GM18867 (cell line): ENCODE results near the gene PFKFB2.
"Not testable (repeated sequence)": the region's sequence is repeated elsewhere in the genome, so short reads cannot be mapped to it uniquely, and the experiment has no call there.

ENCODE experiments used
- ATAC-seq: cut with Tn5 transposase; IDR thresholded peaks from one replicate; pipeline ENCODE4 v1.9.1; 2021; ENCODE audit warnings: mild to moderate bottlenecking, moderate library complexity; ENCODE audit not compliant: unreplicated experiment

The PFKFB2 gene

DNA sequence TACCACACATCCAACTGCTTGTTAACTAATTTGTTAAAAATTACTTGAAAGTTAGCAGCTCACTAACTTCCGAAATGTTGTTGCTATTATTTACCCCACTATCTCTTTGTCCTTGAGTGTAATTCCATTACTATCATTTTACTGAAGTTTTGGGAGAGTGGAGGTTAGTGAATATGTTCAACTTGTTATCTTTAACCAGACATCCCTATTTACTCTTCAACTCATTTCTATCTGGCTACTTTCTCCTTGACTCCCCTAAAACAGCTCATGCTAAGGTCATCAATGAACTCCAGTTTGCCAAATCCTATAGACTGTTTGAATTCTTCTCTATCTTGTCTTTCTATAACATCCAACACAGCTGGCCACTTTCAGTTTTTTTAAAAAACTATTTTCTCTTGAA is 16.2 kb upstream of the PFKFB2 start:
- no peak for ATAC-seq

DNA sequence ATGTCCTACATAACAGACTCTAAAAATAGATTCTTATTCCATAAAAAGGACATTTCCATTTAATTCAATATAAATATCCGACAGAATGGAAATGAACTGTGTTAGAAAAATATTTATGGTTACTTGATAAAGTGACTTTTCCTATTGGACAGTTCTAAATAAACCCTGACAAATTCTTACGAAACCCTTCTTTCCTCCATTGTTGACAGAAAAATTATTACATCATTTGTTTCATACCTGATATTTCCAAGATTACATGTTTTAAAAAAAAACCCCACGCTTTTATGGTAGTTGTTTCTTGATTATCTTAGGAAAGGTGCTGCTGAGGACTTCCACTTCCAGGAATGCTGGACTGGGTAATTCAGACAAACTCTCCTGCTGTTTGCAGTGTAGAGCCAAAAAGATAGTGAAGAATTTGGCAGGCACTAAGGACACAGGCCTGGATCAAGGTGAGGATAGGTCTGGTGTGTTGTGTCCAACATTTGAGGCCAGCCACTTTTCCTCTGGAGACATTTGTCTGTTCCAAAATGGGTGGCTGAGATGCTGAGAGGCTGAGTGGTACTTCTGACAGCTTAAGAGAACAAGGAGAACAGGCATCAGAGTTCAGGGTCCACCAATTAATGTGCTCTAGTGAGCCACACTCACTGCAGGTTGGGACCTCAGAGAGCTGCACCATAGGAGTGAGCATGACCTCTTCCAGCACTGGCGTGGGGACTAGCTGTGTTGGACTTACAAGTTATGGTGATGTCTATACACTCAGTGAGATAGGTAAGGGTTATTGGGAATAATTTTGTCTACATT is 13.5 kb upstream of the PFKFB2 start:
- no peak for ATAC-seq

DNA sequence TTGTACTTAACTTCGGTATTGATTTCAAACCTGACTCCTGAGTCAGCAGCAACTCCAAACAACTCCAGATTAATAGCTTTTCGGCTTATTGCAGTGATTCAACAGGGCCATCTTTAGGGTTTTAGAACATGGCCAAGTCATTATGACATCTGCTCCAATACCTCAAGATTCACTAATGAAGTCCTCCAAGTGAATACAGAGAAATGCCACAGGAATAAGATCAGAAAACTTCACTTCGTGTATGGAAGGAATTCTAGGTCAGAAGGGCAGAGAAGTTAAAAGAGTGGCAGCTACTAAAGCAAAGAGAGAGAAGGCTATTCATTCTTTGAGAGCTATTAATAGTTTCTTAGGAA is 12.9 kb upstream of the PFKFB2 start:
- ATAC-seq: no peak

DNA sequence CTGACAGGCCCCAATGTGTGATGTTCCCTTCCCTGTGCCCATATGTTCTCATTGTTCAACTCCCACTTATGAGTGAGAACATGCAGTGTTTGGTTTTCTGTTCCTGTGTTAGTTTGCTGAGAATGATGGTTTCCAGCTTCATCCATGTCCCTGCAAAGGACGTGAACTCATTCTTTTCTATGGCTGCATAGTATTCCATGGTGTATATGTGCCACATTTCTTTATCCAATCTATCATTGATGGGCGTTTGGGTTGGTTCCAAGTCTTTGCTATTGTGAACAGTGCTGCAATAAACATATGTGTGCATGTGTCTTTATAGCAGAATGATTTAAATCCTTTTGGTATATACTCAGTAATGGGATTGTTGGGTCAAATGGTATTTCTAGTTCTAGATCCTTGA is 11.7 kb upstream of the PFKFB2 start:
- not testable (repeated sequence) for ATAC-seq

DNA sequence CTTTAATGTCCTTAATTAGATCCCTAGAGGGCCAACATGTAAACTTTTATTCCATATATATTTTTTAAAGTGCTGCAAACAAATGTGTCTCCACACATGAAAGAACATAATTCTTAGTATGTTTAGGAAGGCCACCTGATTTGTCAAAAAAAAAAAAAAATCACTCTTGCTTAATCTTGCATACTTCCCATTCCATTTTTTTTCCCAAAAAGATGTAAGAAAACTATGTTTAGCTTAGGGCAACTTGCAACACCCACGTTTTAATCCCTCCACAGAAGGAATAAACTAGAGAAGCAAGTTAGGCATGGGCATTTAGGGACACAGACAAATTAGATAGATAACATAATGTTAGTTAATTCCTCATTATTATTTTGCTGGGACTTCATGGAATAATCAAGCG is 7.6 kb upstream of the PFKFB2 start:
- ATAC-seq: no peak

DNA sequence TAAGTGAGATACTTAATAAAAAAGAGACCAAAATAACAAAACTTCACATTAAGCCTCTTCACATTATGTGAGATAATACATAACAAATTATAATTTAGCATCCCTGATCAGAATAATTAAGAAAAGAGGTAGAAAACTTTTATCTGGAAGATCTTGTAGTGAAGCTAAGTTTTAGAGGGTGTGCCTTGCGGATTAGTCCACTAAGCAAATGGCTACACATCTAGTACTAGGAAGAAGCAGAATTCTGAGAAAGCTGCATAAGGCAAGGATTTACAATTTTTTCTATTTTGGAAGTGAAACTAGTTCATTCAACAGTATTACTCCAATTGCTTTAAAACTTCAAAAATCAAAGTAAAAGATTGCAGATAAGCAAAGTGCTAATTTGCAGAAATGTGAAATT is 5.6 kb upstream of the PFKFB2 start:
- no peak for ATAC-seq

DNA sequence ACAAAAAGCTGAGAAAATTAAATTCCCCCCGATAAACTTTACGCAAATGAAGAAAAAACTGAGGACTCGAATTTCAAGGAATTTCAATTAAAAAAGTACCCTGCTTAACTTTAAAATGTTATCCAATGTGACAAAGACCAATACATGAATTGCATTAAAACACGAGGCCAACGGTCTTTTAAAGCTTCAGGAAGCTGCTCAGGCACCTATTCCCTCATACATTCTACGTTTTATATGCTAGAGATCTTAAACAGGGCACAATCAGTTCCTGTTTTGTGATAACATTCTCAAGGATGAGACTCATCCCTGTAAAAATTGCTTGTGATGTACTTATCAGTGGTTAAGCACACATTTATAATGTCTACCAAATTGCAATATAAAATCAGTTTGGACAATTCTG is 5.0 kb upstream of the PFKFB2 start:
- no peak for ATAC-seq

DNA sequence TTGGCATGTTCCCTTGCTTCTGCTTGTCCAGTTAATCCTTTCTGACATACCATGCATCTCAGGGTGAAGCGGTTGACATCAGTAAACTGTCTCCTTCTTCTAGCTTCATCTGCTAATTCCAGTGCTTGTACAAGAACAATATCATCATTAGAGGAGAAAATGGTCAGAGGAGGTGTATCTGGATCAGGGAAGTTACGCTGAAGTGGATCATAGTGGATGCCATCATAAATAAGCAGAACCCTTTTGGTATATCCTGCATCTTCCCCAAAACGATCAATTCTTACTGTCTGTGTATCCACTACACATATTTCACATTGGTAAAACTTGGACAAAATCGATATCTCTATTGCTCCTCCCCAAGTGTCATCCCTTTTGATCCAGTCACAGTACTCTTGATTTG is 4.0 kb upstream of the PFKFB2 start:
- ATAC-seq: no peak

DNA sequence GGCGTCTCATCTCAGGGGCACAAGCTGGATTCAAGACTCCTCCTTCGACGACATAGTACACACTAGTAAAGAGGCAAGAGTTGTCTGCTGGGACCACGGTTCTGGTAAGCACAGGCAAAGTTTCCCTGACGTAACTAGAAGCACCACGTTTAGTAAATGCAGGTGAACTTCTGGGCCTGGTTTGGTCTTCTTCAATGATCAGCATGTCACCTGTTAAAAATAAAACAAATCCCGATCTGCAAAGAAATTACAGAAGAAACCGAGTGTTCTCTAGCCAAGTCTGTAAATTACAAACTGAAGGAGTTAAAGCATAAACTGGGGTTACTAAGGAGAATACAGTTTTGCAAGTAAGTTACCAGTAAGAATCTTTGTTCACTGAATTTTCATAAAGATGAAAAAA is 3.6 kb upstream of the PFKFB2 start:
- ATAC-seq: no peak

DNA sequence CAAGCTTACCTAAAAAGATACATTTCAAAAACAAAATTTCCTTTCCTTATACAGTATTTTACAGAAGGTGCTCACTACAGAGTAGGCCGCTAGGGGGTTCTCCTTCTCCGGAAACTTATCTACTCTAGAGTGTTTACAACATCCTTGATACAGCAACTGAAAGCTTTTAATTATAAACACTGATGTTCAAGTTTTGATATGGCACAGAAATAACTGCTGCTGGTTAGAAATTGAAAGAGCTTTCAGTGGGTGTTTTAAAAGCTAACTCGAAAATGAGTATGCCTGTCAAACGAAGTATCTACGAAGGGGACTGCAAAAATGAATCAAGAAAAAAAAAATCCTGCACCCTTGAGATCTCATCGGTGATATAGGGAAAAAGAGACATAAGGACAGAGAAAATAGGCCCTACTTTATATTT is 3.1 kb upstream of the PFKFB2 start:
- ATAC-seq: peak; percentile 43

DNA sequence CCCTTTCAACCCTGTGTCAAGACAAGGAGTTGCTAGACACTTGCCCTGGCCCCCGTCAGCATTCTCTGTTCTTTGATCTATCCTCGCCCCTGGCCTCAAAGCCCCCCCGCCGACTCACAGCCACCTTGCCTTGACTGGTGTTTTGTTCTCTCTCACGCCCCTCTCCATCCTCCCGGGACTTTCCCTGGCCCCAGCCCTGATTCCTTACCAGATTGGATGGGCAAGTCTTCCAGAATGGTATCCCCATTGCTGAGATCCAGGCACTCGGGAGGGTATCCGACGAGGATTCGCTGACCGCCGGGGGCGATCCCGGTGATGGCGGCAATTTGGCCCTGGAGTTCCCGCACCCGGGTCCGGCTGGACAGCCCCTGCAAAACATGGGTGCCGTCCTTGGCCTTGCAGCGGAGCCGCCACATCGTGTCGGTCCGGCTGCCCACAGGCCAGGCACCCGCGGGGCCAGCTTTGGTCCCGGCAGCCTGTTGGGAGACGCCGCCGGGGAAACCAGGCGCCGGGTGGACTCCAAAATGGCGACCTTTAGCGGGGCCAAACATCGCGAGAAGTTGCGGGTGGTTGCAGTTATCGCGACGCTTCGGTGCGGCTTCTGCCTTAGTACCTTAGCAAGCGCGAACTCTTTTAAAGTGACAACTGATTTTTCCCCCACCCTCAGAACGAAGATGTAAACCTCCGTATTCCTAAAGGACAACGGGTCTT is 2.4 kb upstream of the PFKFB2 start:
- ATAC-seq: peak; percentile 53

DNA sequence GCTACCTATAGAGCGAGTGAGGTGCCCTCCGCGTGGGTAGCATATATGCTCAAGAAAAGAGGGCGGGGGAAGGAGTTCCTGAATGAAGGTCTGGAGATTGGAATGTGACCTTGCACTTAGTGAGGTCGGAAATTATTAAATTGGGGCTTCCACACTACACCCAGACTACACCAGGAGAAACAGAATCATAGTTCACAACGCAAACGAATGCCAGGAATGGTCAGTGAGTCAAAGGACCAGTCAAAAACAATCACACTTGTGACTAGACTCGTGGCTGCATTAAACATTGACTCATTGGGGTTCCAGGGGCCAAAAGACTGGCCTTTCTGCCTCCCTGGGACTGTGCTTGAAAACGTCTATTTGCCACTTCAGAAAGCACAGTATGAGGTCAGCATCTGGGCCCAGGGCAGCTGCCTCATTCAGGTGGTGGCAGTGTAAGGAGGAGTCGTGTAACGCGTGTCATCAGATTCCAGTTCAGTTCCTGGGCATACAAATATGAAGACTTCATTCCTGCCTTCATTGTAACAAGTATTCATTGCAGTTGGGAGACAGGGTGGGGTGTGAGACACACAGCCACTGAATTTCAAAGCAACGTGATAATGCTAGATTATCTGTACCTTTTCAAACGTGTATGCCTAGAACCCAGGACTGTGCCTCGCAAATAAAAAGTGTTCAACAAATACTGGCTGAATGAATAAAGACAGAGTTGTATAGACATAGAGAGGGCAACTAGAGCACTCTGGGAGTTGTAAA is 1.7 kb upstream of the PFKFB2 start, which contains the start of gene YOD1:
TSS of gene YOD1 (minus strand) at position 18 of the 753 bp plus-strand sequence. CDS start 178 bp downstream, outside the sequence.
- no peak for ATAC-seq

DNA sequence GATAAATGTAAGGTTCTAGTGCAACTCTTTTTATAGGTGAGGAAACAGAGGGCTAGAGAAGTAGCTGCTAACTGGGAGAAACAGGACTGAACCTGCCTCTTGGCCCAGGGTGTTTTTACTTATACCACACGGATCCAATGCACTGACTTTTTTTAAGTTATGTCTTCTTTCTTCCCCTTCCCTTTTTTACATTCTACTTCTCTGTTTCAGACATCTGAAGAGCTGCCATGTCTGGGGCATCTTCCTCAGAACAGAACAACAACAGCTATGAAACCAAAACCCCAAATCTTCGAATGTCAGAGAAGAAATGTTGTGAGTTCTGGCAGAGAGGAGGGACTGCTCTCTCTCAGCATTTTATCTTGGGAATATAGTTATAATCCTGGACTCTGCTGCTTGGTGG is 1.4 kb downstream of the PFKFB2 start:
- ATAC-seq: no peak

DNA sequence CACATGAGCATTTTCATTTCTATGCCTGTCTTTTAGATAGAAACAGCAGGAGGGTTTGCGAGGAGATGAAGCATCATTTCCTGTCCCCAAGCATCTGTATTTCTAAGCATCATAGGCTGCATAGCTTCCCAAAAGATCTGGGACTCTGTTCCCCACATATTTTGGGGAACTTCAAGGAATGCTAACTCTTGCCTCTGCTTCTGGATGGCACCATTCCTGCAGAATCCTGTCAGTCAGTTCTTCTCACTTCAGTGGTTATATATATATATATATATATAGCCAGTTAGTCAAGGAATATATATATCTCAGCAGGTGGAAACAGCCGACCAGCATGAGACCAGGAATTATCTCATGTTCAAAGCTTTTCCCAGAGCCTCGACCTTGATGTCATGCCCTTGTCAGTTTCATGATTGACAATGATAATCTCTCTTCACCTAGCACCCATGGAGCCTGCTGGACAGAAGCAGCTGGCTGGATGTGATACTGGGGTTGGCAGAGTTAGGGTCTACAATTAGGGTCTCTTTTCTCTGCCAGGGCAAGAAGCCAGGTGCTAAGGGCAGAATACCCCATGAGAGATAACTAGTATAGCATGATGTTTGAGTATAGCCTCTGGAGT is 2.4 kb downstream of the PFKFB2 start:
- ATAC-seq: no peak

DNA sequence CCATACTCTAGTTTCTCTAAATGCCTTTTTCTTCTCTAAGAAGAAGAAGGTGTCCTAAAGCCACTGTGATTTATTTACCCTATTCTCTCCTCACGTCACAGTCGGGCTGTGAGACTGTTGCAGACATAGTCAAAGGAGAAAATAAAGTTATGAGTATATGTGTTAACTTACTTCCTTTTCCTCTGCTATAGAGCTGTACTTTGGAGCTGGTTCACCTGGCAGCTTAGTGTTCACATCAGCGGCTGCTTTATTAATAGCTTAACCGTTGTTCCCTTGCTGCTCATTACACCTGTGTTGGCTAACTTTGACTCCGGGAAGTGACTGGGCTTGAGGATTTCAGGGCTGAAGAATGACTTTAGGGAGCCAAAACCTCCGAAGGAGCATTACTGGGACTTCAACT is 3.6 kb downstream of the PFKFB2 start:
- ATAC-seq: no peak

DNA sequence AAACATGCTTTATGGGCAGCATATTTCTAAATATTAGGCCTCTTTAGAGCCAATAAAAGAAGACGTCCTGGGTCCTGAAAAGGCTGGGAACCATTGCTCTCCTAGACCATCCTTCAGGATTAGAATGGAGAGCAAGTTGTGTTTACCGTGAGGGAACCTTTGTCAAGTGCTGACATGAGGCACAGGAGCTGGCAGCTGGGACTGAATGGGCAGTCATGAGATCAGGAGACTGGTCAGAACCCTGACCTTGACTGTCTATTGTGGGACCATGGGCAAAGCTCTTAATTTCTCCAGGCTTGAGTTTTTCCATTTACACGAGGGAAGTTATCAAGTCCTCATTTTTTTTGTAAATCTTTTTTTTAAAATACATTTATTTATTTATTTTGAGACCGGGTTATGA is 5.2 kb downstream of the PFKFB2 start:
- no peak for ATAC-seq

DNA sequence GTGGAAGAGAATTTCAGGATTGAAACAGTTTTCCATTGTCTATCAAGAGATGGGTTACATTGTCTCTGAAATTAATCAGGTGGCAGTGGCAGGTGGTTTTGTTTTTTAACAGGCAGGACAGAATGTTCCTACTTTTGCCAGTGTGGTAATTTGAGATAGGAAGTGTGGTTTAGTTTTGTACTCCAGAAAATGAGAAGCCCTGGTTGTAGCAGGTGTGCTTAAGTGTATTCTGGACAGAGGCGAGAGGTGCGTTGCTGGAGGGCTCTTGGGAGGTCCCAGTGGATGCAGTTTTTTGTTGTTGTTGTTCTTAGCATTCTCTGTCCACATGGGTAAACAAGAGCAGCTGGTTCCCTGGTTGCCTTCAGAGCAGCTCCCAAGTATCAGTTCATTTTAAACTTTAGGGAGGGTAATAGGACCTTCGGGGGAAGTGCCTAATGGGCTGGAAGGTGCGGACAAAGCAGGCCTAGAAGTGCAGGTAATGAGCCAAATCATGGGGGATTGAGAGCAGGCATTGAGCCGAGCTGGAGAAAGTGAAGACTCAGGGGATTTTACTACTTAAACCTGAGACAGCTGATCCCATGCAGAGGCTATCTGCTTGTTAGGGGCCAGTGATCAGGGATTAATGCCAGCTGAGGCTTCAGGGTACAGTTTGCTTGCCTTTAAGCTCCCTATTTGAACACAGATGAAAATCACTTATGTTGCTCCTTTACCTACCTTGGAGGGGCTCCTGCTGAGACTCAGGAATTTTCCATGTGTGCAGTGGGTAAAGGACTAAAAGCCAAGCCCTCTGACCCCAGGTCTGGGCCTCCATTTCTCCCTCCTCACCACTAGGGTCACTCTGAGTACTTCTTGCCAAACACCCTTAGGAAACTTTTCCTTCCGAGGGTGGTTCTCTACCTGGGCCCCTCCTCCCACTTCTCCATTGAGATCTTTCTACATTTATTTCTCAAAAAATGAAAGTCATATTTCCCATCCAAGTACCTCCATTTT is 6.1 kb downstream of the PFKFB2 start:
- ATAC-seq: no peak

DNA sequence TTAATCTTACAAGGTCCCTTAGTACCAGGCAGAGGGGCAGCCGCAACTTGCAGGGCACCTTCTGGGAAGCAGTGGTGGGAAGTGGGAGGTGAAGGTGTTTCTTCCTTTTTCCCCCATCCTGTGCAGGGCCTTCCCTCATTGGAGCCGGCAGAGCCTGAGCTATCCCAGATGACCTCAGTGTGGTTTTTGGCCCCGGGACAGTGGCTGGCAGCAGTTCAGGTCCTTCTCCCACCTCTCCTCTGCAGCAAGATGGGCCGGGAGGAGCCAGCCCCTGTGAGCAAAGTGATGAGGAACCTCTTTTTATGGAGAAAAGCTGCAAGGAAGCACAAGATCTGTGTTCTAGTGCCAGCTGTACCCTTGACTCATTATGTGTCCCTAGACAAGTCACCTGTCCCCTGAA is 6.8 kb downstream of the PFKFB2 start:
- no peak for ATAC-seq

DNA sequence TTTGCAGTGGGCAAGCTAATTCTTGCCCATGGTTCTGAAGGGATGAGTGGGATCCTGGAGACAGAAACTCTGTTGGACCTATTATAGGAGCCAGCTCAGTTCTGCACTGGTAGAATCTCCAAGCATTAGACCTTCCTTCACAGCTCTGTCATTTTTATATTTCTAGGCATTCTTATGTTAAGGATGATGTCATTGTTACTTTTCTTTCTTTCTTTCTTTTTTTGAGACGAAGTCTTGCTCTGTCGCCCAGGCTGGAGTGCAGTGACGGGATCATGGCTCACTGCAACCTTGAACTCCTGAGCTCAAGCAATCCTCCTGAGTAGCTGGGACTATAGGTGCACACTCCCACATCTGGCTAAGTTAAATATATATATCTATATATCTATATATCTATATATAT is 7.5 kb downstream of the PFKFB2 start:
- ATAC-seq: no peak

DNA sequence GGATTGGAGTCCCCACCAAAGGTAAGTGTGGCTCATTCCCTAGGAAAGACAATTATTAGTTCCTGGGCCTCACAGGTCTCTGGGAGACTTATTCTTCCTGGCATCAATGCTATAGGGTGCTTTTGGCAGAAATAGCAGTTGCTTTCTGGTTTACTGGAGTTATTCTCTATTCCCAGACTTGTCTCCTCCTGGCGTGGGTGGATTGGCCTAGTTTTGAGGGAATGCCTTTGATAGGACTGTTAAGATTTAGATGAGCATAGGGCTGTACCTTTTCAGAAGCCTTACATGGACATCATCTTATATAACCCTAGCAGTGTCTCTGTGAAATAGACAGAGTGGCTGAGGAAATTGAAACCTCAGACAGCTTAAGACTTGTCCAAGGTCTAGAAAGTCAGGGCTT is 9.0 kb downstream of the PFKFB2 start:
- ATAC-seq: no peak
